Measurements from ENCODE around the gene TGFB2.
A peak's percentile ranks its signal among the peaks of the same experiment; 100 is the strongest.

TGFB2 gene

DNA sequence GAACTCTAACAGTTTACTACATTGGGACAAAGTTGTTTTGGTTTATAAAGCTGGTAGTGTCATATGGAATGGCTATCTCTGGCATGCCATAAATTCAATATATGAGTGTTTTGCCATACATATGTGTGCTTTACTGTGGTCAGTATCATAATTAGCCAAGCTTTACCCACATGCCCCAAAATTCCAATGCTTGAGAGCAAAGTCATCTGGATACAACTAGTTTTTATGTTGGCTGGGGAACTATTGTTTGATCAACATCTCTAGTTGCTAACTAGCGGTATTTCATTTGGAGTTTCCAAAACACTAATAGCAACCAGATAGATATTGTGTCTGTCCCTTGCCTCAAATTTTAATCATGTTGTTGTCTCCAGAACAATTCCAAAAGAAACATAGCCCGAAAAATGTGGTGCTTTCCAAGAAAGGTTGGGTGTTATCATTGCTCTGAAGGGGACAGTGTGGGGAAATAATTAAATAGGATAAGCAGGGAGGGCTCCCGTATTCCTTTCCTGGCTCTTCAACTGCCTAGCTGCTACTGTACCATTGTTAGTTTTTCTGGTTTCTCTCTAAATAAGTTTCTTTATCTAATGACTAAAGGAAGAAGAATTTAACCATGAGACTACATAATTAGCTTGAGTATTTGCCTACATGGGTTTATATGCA is 136.1 kb downstream of the TGFB2 start:
- H3K36me3 ChIP-seq (ENCODE audit: control insufficient read depth in 1 of 2, insufficient read depth in 2 of 2, low read depth in 1 of 2, low read length in 2 of 2): no peaks in the 10 kb centered on the region
- H3K27me3 ChIP-seq (ENCODE audit: control insufficient read depth in 1 of 2, insufficient read depth in 1 of 2, low read length in 2 of 2): no peaks in the 10 kb centered on the region
- H3K18ac ChIP-seq (ENCODE audit: low read depth in 1 of 2, low read length in 2 of 2): no peak overlapping the region
- no peak overlapping the region for H3K14ac ChIP-seq (ENCODE audit: low read length in 2 of 2)
- DNase-seq: peak; percentile 66
- peak overlapping the region; percentile 25 for H2AK5ac ChIP-seq (ENCODE audit: low read length, severe bottlenecking)
- H3K27ac ChIP-seq (ENCODE audit: low read length, poor library complexity, severe bottlenecking): peak overlapping the region; percentile 91
- peaks cover 3% of the 10 kb centered on the region for H3K4me1 ChIP-seq (ENCODE audit: control insufficient read depth, insufficient read depth, low read depth, low read length)
- H4K91ac ChIP-seq (ENCODE audit: low read length): no peak overlapping the region
- H2BK5ac ChIP-seq (ENCODE audit: low read depth, low read length, poor library complexity, severe bottlenecking): peak overlapping the region; percentile 8
- no peak overlapping the region for H4K8ac ChIP-seq (ENCODE audit: low read length)
- no peak overlapping the region for H3K4ac ChIP-seq (ENCODE audit: low read depth in 1 of 2, low read length in 2 of 2)
- H2BK15ac ChIP-seq (ENCODE audit: low read depth, poor library complexity, severe bottlenecking): no peak overlapping the region
- no peak overlapping the region for H3K23ac ChIP-seq (ENCODE audit: low read length in 2 of 2)
- no peaks in the 10 kb centered on the region for H3K9me3 ChIP-seq (ENCODE audit: control insufficient read depth, low read length)
- no peaks in the 10 kb centered on the region for H3K79me1 ChIP-seq (replicated peaks; ENCODE audit: low read length, poor library complexity, severe bottlenecking)
- H2BK120ac ChIP-seq (ENCODE audit: low read depth, low read length): no peak overlapping the region
- H2BK12ac ChIP-seq (ENCODE audit: low read length in 2 of 2): no peak overlapping the region
- H3K4me2 ChIP-seq (ENCODE audit: low read length, poor library complexity, severe bottlenecking): no peak overlapping the region
- WGBS: 65% methylated on average over 2 of the region's 3 CpGs
- no peak overlapping the region for H2AFZ ChIP-seq (ENCODE audit: low read depth, low read length)
- no peak overlapping the region for H3K9ac ChIP-seq (ENCODE audit: low read length)
- no peak overlapping the region for H3K4me3 ChIP-seq (ENCODE audit: insufficient read depth in 1 of 2, low read depth in 1 of 2, low read length in 2 of 2)

- Histone ChIP-seq H2BK5ac (ENCODE audit: low read depth, low read length, poor library complexity, severe bottlenecking) (no peak overlapping the region), H3K9ac (ENCODE audit: low read length) (peak overlapping the region; percentile 1), H2BK12ac (ENCODE audit: low read length in 2 of 2) (no peak overlapping the region), H3K27ac (ENCODE audit: low read length, poor library complexity, severe bottlenecking) (no peak overlapping the region), H3K4ac (ENCODE audit: low read depth in 1 of 2, low read length in 2 of 2) (no peak overlapping the region), H3K27me3 (ENCODE audit: control insufficient read depth in 1 of 2, insufficient read depth in 1 of 2, low read length in 2 of 2) (no peaks in the 10 kb centered on the region), H3K4me2 (ENCODE audit: low read length, poor library complexity, severe bottlenecking) (no peak overlapping the region), H3K79me1 (replicated peaks; ENCODE audit: low read length, poor library complexity, severe bottlenecking) (no peaks in the 10 kb centered on the region), H4K8ac (ENCODE audit: low read length) (no peak overlapping the region), H3K4me1 (ENCODE audit: control insufficient read depth, insufficient read depth, low read depth, low read length) (peaks cover 3% of the 10 kb centered on the region), H3K4me3 (ENCODE audit: insufficient read depth in 1 of 2, low read depth in 1 of 2, low read length in 2 of 2) (no peak overlapping the region), H4K91ac (ENCODE audit: low read length) (peak overlapping the region; percentile 23), H3K9me3 (ENCODE audit: control insufficient read depth, low read length) (no peaks in the 10 kb centered on the region), H2AFZ (ENCODE audit: low read depth, low read length) (no peak overlapping the region), H2AK5ac (ENCODE audit: low read length, severe bottlenecking) (no peak overlapping the region), H2BK15ac (ENCODE audit: low read depth, poor library complexity, severe bottlenecking) (no peak overlapping the region), H3K36me3 (ENCODE audit: control insufficient read depth in 1 of 2, insufficient read depth in 2 of 2, low read depth in 1 of 2, low read length in 2 of 2) (no peaks in the 10 kb centered on the region), H3K23ac (ENCODE audit: low read length in 2 of 2) (no peak overlapping the region), H2BK120ac (ENCODE audit: low read depth, low read length) (no peak overlapping the region), H3K18ac (ENCODE audit: low read depth in 1 of 2, low read length in 2 of 2) (peak overlapping the region in 1 of 2 experiments; percentile 43), H3K14ac (ENCODE audit: low read length in 2 of 2) (no peak overlapping the region)
- 93% methylated on average over 4 of the region's 5 CpGs for WGBS
- DNase-seq: no peak
Observed at GRCh38 chr1:218482683-218483082, 137.5 kb downstream of the TGFB2 start.

DNA sequence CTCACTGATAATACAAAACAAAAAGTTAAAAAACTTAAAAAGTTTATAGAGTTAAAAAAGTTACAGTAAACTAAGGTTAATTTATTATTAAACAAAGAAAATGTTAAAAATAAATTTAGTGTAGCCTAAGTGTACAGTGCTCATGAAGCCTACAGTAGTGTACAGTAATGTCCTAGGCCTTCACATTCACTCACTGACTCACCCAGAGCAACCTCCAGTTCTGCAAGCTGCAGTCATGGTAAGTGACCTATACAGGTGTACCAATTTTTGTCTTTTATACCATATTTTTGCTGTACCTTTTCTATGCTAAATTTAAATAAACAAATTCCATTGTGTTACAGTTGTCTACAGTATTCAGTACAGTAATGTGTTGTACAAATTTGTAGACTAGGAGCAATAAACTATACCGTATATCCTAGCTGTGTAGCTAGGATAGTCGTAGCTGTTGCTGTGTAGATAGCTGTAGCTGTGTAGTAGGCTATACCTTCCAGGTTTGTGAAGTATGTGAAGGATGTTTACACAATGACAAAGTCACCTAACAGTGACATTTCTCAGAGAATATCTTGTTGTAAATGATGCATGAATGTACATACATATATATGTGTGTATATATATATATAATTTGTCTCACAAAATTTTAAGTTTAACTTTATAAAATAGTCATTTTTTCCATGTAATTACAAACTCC is 140.2 kb downstream of the TGFB2 start:
- H2BK5ac ChIP-seq (ENCODE audit: low read depth, low read length, poor library complexity, severe bottlenecking): no peak overlapping the region
- H3K79me1 ChIP-seq (replicated peaks; ENCODE audit: low read length, poor library complexity, severe bottlenecking): no peaks in the 10 kb centered on the region
- H3K14ac ChIP-seq (ENCODE audit: low read length in 2 of 2): no peak overlapping the region
- H2BK15ac ChIP-seq (ENCODE audit: low read depth, poor library complexity, severe bottlenecking): no peak overlapping the region
- H2AFZ ChIP-seq (ENCODE audit: low read depth, low read length): no peak overlapping the region
- no peak overlapping the region for H3K4me3 ChIP-seq (ENCODE audit: insufficient read depth in 1 of 2, low read depth in 1 of 2, low read length in 2 of 2)
- H3K4me2 ChIP-seq (ENCODE audit: low read length, poor library complexity, severe bottlenecking): no peak overlapping the region
- H2AK5ac ChIP-seq (ENCODE audit: low read length, severe bottlenecking): no peak overlapping the region
- no peak overlapping the region for H3K4ac ChIP-seq (ENCODE audit: low read depth in 1 of 2, low read length in 2 of 2)
- H2BK120ac ChIP-seq (ENCODE audit: low read depth, low read length): no peak overlapping the region
- no peak overlapping the region for H4K8ac ChIP-seq (ENCODE audit: low read length)
- H3K27ac ChIP-seq (ENCODE audit: low read length, poor library complexity, severe bottlenecking): peak overlapping the region; percentile 38
- no peak overlapping the region for H4K91ac ChIP-seq (ENCODE audit: low read length)
- no peak overlapping the region for H3K23ac ChIP-seq (ENCODE audit: low read length in 2 of 2)
- no peaks in the 10 kb centered on the region for H3K4me1 ChIP-seq (ENCODE audit: control insufficient read depth, insufficient read depth, low read depth, low read length)
- H3K9me3 ChIP-seq (ENCODE audit: control insufficient read depth, low read length): no peaks in the 10 kb centered on the region
- no peak overlapping the region for H2BK12ac ChIP-seq (ENCODE audit: low read length in 2 of 2)
- H3K36me3 ChIP-seq (ENCODE audit: control insufficient read depth in 1 of 2, insufficient read depth in 2 of 2, low read depth in 1 of 2, low read length in 2 of 2): no peaks in the 10 kb centered on the region
- no peak for DNase-seq
- WGBS: 100% methylated on average over 2 of the region's 2 CpGs
- H3K27me3 ChIP-seq (ENCODE audit: control insufficient read depth in 1 of 2, insufficient read depth in 1 of 2, low read length in 2 of 2): no peaks in the 10 kb centered on the region
- no peak overlapping the region for H3K9ac ChIP-seq (ENCODE audit: low read length)
- H3K18ac ChIP-seq (ENCODE audit: low read depth in 1 of 2, low read length in 2 of 2): no peak overlapping the region

DNA sequence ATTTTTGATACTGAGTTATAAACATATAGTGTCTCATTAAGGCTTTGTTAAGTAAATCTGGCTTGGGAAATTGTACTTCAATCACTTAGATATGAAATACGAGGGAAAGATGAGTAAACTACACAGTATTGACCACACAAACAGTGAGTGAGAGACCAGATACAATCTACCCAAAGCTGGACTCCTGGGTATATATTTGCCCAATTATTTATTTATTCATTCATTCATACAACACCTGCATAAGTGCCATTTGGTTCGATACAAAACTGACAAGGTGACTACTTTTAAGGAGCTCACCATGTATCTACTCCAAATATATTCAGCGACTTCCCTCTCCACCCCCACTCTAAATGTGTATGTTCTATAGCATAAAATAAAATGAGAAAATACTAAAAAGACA is 143.4 kb downstream of the TGFB2 start:
- Histone ChIP-seq H2BK15ac (ENCODE audit: low read depth, poor library complexity, severe bottlenecking) (no peak overlapping the region), H2AFZ (ENCODE audit: low read depth, low read length) (no peak overlapping the region), H3K14ac (ENCODE audit: low read length in 2 of 2) (no peak overlapping the region), H4K91ac (ENCODE audit: low read length) (no peak overlapping the region), H3K4me2 (ENCODE audit: low read length, poor library complexity, severe bottlenecking) (no peak overlapping the region), H3K4me3 (ENCODE audit: insufficient read depth in 1 of 2, low read depth in 1 of 2, low read length in 2 of 2) (no peak overlapping the region), H2BK120ac (ENCODE audit: low read depth, low read length) (no peak overlapping the region), H3K79me1 (replicated peaks; ENCODE audit: low read length, poor library complexity, severe bottlenecking) (no peaks in the 10 kb centered on the region), H3K27me3 (ENCODE audit: control insufficient read depth in 1 of 2, insufficient read depth in 1 of 2, low read length in 2 of 2) (no peaks in the 10 kb centered on the region), H3K23ac (ENCODE audit: low read length in 2 of 2) (no peak overlapping the region), H2BK5ac (ENCODE audit: low read depth, low read length, poor library complexity, severe bottlenecking) (no peak overlapping the region), H3K4ac (ENCODE audit: low read depth in 1 of 2, low read length in 2 of 2) (no peak overlapping the region), H3K9ac (ENCODE audit: low read length) (no peak overlapping the region), H3K9me3 (ENCODE audit: control insufficient read depth, low read length) (no peaks in the 10 kb centered on the region), H2AK5ac (ENCODE audit: low read length, severe bottlenecking) (no peak overlapping the region), H2BK12ac (ENCODE audit: low read length in 2 of 2) (no peak overlapping the region), H3K36me3 (ENCODE audit: control insufficient read depth in 1 of 2, insufficient read depth in 2 of 2, low read depth in 1 of 2, low read length in 2 of 2) (no peaks in the 10 kb centered on the region), H3K27ac (ENCODE audit: low read length, poor library complexity, severe bottlenecking) (peak overlapping the region; percentile 96), H3K4me1 (ENCODE audit: control insufficient read depth, insufficient read depth, low read depth, low read length) (no peaks in the 10 kb centered on the region), H4K8ac (ENCODE audit: low read length) (no peak overlapping the region), H3K18ac (ENCODE audit: low read depth in 1 of 2, low read length in 2 of 2) (no peak overlapping the region)
- 86% methylated on average over 2 of the region's 3 CpGs for WGBS
- DNase-seq: no peak

All from mesenchymal stem cell (in vitro differentiated cells and primary cell).